Liver (tissue), 3 donors: Measurements from ENCODE around the gene GPX7.

Source experiments
- CTCF ChIP-seq: fragments of 150-350 bp; IDR thresholded peaks from 2 replicates; pipeline ENCODE4 v1.5.1; 2017; ENCODE audit warnings: improper control_type of control experiment, low read depth, low read length; ENCODE audit not compliant: missing input control
- FOXA1 ChIP-seq: IDR thresholded peaks from 2 replicates; pipeline ENCODE4 v1.6.1; 2016; ENCODE audit warnings: antibody characterized with exemption
- RXRA ChIP-seq, 2 donors: IDR thresholded peaks; 2 replicates each; pipeline ENCODE4 v1.6.1; 2017 to 2018; ENCODE audit warnings: antibody characterized with exemption in 2 of 2, mild to moderate bottlenecking in 1 of 2
- TAF1 ChIP-seq: conservative IDR thresholded peaks from 2 replicates; pipeline ENCODE4 v1.6.1; 2016; ENCODE audit warnings: antibody characterized with exemption, mild to moderate bottlenecking
- YY1 ChIP-seq: IDR thresholded peaks from 2 replicates; pipeline ENCODE4 v1.6.1; 2016; ENCODE audit warnings: antibody characterized with exemption, mild to moderate bottlenecking
- TF ChIP-seq, protein P1 (sequence below): IDR thresholded peaks from 2 replicates; pipeline ENCODE4 v1.6.1; 2016; ENCODE audit warnings: antibody characterized with exemption, mild to moderate bottlenecking
- donor health status: healthy.
- donor health status: healthy.

GRCh38 chr1:52604063-52604770 lies 2.0 kb downstream of the GPX7 start:
- TF ChIP-seq CTCF (no peak), TAF1 (no peak), FOXA1 (no peak), YY1 (no peak), RXRA (IDR thresholded peaks at IDR 0.05) (no peak)
- TF ChIP-seq, protein P1, sequence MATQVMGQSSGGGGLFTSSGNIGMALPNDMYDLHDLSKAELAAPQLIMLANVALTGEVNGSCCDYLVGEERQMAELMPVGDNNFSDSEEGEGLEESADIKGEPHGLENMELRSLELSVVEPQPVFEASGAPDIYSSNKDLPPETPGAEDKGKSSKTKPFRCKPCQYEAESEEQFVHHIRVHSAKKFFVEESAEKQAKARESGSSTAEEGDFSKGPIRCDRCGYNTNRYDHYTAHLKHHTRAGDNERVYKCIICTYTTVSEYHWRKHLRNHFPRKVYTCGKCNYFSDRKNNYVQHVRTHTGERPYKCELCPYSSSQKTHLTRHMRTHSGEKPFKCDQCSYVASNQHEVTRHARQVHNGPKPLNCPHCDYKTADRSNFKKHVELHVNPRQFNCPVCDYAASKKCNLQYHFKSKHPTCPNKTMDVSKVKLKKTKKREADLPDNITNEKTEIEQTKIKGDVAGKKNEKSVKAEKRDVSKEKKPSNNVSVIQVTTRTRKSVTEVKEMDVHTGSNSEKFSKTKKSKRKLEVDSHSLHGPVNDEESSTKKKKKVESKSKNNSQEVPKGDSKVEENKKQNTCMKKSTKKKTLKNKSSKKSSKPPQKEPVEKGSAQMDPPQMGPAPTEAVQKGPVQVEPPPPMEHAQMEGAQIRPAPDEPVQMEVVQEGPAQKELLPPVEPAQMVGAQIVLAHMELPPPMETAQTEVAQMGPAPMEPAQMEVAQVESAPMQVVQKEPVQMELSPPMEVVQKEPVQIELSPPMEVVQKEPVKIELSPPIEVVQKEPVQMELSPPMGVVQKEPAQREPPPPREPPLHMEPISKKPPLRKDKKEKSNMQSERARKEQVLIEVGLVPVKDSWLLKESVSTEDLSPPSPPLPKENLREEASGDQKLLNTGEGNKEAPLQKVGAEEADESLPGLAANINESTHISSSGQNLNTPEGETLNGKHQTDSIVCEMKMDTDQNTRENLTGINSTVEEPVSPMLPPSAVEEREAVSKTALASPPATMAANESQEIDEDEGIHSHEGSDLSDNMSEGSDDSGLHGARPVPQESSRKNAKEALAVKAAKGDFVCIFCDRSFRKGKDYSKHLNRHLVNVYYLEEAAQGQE, result no peak
